K562 (cell line): Measurements from ENCODE around the gene COPB2. TPM values are rescaled to one million over a fixed set of nuclear protein-coding genes. Genes with fewer than 3 reads are reported as not detected.

Source experiments
- ATAC-seq: fragments of 200-7000 bp; cut with Tn5 transposase; 3 replicates; pipeline ENCODE4 v1.9.1; 2020; ENCODE audit warnings: moderate library complexity
- BruUV-seq: library from RNA; stranded (reverse); fragments of 400-500 nt; replicated peaks from 2 replicates; lab custom pipeline; 2021; lab: Mats Ljungman, UMichigan
- CTCF ChIA-PET: fragments of 300-600 bp; formaldehyde crosslinking; extraction: SDS; loops from one replicate; lab custom pipeline; 2021; ENCODE audit warnings: low intra/inter-chr PET ratio; lab: Yijun Ruan, JAX
- POLR2A ChIA-PET: fragments of 300-600, 350-650 bp; sonication (Branson Sonifier 250); formaldehyde crosslinking; extraction: SDS; loops from one replicate; lab custom pipeline; 2021; ENCODE audit warnings: antibody characterized with exemption, inconsistent platforms; lab: Yijun Ruan, JAX
- DNase-seq, 4 experiments: peaks; one replicate each; pipeline versions ENCODE4 v3.0.0 to v3.0.0-alpha.2; 2011 to 2018; ENCODE audit warnings: low spot score in 3 of 4, mixed read lengths in 3 of 4; ENCODE audit errors: extremely low read depth in 1 of 4
- FAIRE-seq: peaks from 2 replicates; lab custom pipeline; 2011; peaks lifted over from hg19 to GRCh38; lab: Jason Lieb, UNC
- H2AFZ ChIP-seq: 2 replicates; pipeline ENCODE4 v1.6.0; 2011; ENCODE audit warnings: low read depth, low read length, control low read depth, inconsistent platforms
- H3K27ac ChIP-seq: fragments of 200-600 bp; 3 replicates; pipeline ENCODE4 v1.8.0; 2011; ENCODE audit warnings: low read depth, mild to moderate bottlenecking, control low read depth, inconsistent platforms, low read length, moderate library complexity, mixed read lengths; ENCODE audit errors: extremely low read depth
- H3K27me3 ChIP-seq, 2 experiments: fragments of 300-600 bp in 1 of 2; 2 replicates in 1 of 2; 3 replicates in 1 of 2; pipeline versions ENCODE4 v1.6.0 to v1.8.0; 2011; ENCODE audit warnings: inconsistent platforms in 2 of 2, low read length in 2 of 2, mild to moderate bottlenecking in 1 of 2, mixed read lengths in 1 of 2, moderate library complexity in 1 of 2; ENCODE audit not compliant: control insufficient read depth in 2 of 2, insufficient read depth in 2 of 2
- H3K36me3 ChIP-seq: fragments of 300-600 bp; 3 replicates; pipeline ENCODE4 v1.8.0; 2011; ENCODE audit warnings: mild to moderate bottlenecking, low read length, inconsistent platforms; ENCODE audit not compliant: control insufficient read depth, insufficient read depth
- H3K4me1 ChIP-seq, 2 experiments: fragments of 200-600 bp in 1 of 2; replicated peaks in 1 of 2; 2 replicates in 1 of 2; 3 replicates in 1 of 2; pipeline versions ENCODE4 v1.5.1 to v1.8.0; 2011; ENCODE audit warnings: inconsistent platforms in 2 of 2, low read length in 2 of 2, mild to moderate bottlenecking in 1 of 2, mixed read lengths in 1 of 2, moderate library complexity in 1 of 2; ENCODE audit not compliant: control insufficient read depth in 2 of 2, insufficient read depth in 2 of 2
- H3K4me2 ChIP-seq: 2 replicates; pipeline ENCODE4 v1.6.1; 2011; ENCODE audit warnings: low read length, control low read depth, inconsistent platforms, mixed read lengths; ENCODE audit not compliant: insufficient read depth
- H3K4me3 ChIP-seq: fragments of 200-600 bp; sonication (generic), shearing (Covaris generic); 2 replicates; pipeline ENCODE4 v1.5.1; 2016; ENCODE audit warnings: control low read depth, inconsistent platforms
- H3K79me2 ChIP-seq: fragments of 200-600 bp; 3 replicates; pipeline ENCODE4 v1.8.0; 2011; ENCODE audit warnings: low read length, inconsistent platforms; ENCODE audit not compliant: control insufficient read depth, insufficient read depth
- H3K9ac ChIP-seq, 2 experiments: 2 replicates each; pipeline versions ENCODE4 v1.6.0 to v1.6.1; 2011; ENCODE audit warnings: low read depth in 2 of 2, low read length in 2 of 2, control low read depth in 1 of 2, inconsistent platforms in 1 of 2, mild to moderate bottlenecking in 1 of 2, mixed read lengths in 1 of 2; ENCODE audit not compliant: insufficient read depth in 1 of 2
- H3K9me1 ChIP-seq: one replicate; pipeline ENCODE4 v1.6.0; 2011; ENCODE audit warnings: inconsistent platforms, mild to moderate bottlenecking, low read length, moderate library complexity; ENCODE audit not compliant: control insufficient read depth, insufficient read depth
- H3K9me3 ChIP-seq: replicated peaks from 2 replicates; pipeline ENCODE4 v1.5.1; 2011; ENCODE audit warnings: low read depth, low read length, inconsistent platforms; ENCODE audit not compliant: control insufficient read depth, insufficient read depth
- H4K20me1 ChIP-seq: replicated peaks from 2 replicates; pipeline ENCODE4 v1.6.1; 2011; ENCODE audit warnings: low read length, inconsistent platforms, mixed read lengths; ENCODE audit not compliant: control insufficient read depth, insufficient read depth
- CTBP1 ChIP-seq: fragments of 450-650 bp; IDR thresholded peaks from 2 replicates; pipeline ENCODE4 v1.6.1; 2016; ENCODE audit warnings: borderline replicate concordance
- ILF3 ChIP-seq: fragments of 450-650 bp; IDR thresholded peaks from 2 replicates; pipeline ENCODE4 v1.6.1; 2018; ENCODE audit warnings: antibody characterized with exemption, mild to moderate bottlenecking, moderate library complexity, borderline replicate concordance
- NEUROD1 ChIP-seq: fragments of 150-350 bp; IDR thresholded peaks from 2 replicates; pipeline ENCODE4 v1.6.1; 2014; ENCODE audit warnings: borderline replicate concordance, low read length, low read depth; ENCODE audit not compliant: partially characterized antibody
- NONO ChIP-seq, 2 experiments: fragments of 200-400 bp in 1 of 2; fragments of 450-650 bp in 1 of 2; formaldehyde crosslinking in 1 of 2; IDR thresholded peaks; 2 replicates each; pipeline ENCODE4 v1.6.1; 2017; ENCODE audit warnings: low read depth in 2 of 2, mild to moderate bottlenecking in 2 of 2, moderate library complexity in 2 of 2, low read length in 1 of 2
- OTX1 ChIP-seq: fragments of 450-650 bp; formaldehyde crosslinking; IDR thresholded peaks from 2 replicates; pipeline ENCODE4 v1.4.0; 2022; ENCODE audit warnings: mild to moderate bottlenecking
- POLR3A ChIP-seq: IDR thresholded peaks from 2 replicates; pipeline ENCODE4 v1.6.1; 2011; ENCODE audit warnings: borderline replicate concordance, mild to moderate bottlenecking, moderate library complexity; ENCODE audit not compliant: insufficient read length, insufficient read depth; ENCODE audit errors: extremely low read depth
- PPARD ChIP-seq: fragments of 250-450 bp; sonication (Bioruptor Pico); IDR thresholded peaks from 2 replicates; pipeline ENCODE4 v1.8.0; 2022; ENCODE audit warnings: inconsistent platforms, mild to moderate bottlenecking, moderate library complexity
- PYGO2 ChIP-seq: fragments of 450-650 bp; IDR thresholded peaks from 2 replicates; pipeline ENCODE4 v1.6.1; 2016; ENCODE audit warnings: mild to moderate bottlenecking, missing genetic modification characterization, moderate library complexity, missing compliant biosample characterization
- TARDBP ChIP-seq: fragments of 450-650 bp; IDR thresholded peaks from 2 replicates; pipeline ENCODE4 v1.6.1; 2016
- ZNF408 ChIP-seq: fragments of 250-450 bp; sonication (Bioruptor Pico); IDR thresholded peaks from 2 replicates; pipeline ENCODE4 v1.4.0; 2020; ENCODE audit warnings: low read depth, mild to moderate bottlenecking, moderate library complexity
- ZNF699 ChIP-seq: fragments of 250-450 bp; sonication (Bioruptor Pico); IDR thresholded peaks from 2 replicates; pipeline ENCODE4 v1.8.0; 2021; ENCODE audit warnings: mild to moderate bottlenecking, moderate library complexity; ENCODE audit not compliant: insufficient replicate concordance
- WGBS: fragments of 100-300 bp; shearing (Covaris generic); methylation state at CpG from one replicate; pipeline ENCODE4 v1.1.6; 2016; ENCODE audit warnings: low coverage, mixed read lengths; ENCODE audit not compliant: insufficient coverage; ENCODE audit errors: missing lambda C conversion rate; 5-methylcytosine and 5-hydroxymethylcytosine counted together
- in situ Hi-C: fragments of 300-500 bp; cut with MboI; formaldehyde crosslinking; loops from 4 replicates; pipeline ENCODE4 v1.15.0; 2018; ENCODE audit warnings: inconsistent platforms, mixed read lengths
- intact Hi-C: fragments of 100-400 bp; cut with micrococcal nuclease; formaldehyde crosslinking; loops from 2 replicates; pipeline ENCODE4 v1.14.2; 2022
- polyA plus RNA-seq, 8 experiments: library from polyadenylated mRNA; depleted of rRNA in 4 of 8; stranded (reverse) in 5 of 8; unstranded in 3 of 8; fragments of >200 nt; fragmentation: Nextera tagmentation in 2 of 8; fragmentation: Illumina TruSeq in 1 of 8; extraction: Ambion mirVana in 2 of 8; extraction: Trizol in 1 of 8; gene quantifications; 2 replicates each; pipeline versions ENCODE4 v1.2.1 to v1.2.3, GENCODE V29; 2011 to 2014; ENCODE audit warnings: inconsistent platforms in 1 of 8, missing spikeins in 1 of 8
- total RNA-seq, 7 experiments: library from RNA; depleted of rRNA in 6 of 7; stranded (reverse); fragments of >200 nt in 6 of 7; fragmentation: Illumina TruSeq in 2 of 7; extraction: Trizol in 2 of 7; gene quantifications; 2 replicates each; pipeline versions ENCODE4 v1.2.1 to v1.2.3, GENCODE V29; 2011 to 2021; ENCODE audit warnings: low replicate concordance in 1 of 7
- TF ChIP-seq, protein P1 (sequence below): fragments of 450-650 bp; IDR thresholded peaks from 2 replicates; pipeline ENCODE4 v1.6.1; 2014; ENCODE audit warnings: low read depth, mild to moderate bottlenecking, moderate library complexity, borderline replicate concordance

Gene COPB2
- total and polyA plus RNA-seq, 9 of the 15 experiments (the other 6 are each of a cell fraction or from before 2014, with no cell fraction given): 64.3 to 189 (median 130) TPM

DNA sequence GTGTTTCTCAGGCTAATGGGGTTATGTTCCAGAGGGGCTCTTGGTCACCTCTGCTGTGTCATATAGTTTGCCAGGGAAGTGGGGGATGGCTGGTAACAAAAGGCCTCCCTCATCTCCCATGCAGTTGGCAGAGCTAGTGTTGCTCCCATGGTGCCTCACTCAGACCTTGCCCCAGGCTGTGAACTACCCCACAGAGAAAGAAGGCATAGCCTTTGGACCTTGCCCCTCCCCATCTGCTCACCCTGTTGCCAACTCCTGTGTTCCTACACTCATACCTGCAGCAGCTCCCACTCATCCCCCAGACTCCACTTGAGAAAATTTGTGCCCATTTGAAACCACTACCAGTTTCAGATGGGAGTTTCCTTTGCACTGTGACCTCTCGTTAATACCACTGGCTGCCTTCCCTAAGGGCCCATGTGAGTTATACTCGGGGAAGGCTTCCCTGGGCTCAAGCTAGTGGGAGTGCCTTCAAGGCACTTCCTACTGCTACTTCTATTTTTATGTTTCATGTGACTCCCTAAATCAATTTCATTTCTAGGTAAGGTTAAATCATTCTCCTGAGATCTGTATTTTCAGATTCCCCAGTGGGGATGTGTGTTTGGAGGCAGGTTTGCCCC, 25.3 kb upstream of the COPB2 start:
- Histone ChIP-seq H3K27ac (no peak overlapping the region), H3K4me1 (no peaks in the 10 kb centered on the region), H2AFZ (no peak overlapping the region), H3K36me3 (no peaks in the 10 kb centered on the region), H3K9me3 (no peaks in the 10 kb centered on the region), H3K9me1 (no peaks in the 10 kb centered on the region), H3K9ac (no peak overlapping the region), H3K4me3 (no peak overlapping the region), H3K79me2 (no peaks in the 10 kb centered on the region), H4K20me1 (no peaks in the 10 kb centered on the region)
- CTCF ChIA-PET: no interaction called here
- POLR2A ChIA-PET: no interaction called here
- intact Hi-C loops: no loop called here
- no peak for FAIRE-seq
- 10% methylated on average over 2 of the region's 2 CpGs for WGBS
- BruUV-seq: no TSS peak
- in situ Hi-C loops: no loop called here
- no peak for DNase-seq
- TF ChIP-seq NEUROD1 (no peak), PYGO2 (no peak), CTBP1 (no peak), ZNF699 (CRISPR knock-in tag) (no peak), NONO (IDR thresholded peaks at IDR 0.05; ENCODE audit: low read depth in 2 of 2, low read length in 1 of 2) (no peak), POLR3A (no peak), OTX1 (CRISPR knock-in tag) (no peak), ZNF408 (CRISPR knock-in tag) (no peak), PPARD (CRISPR knock-in tag) (no peak), TARDBP (no peak), ILF3 (no peak)
- TF ChIP-seq, protein P1, sequence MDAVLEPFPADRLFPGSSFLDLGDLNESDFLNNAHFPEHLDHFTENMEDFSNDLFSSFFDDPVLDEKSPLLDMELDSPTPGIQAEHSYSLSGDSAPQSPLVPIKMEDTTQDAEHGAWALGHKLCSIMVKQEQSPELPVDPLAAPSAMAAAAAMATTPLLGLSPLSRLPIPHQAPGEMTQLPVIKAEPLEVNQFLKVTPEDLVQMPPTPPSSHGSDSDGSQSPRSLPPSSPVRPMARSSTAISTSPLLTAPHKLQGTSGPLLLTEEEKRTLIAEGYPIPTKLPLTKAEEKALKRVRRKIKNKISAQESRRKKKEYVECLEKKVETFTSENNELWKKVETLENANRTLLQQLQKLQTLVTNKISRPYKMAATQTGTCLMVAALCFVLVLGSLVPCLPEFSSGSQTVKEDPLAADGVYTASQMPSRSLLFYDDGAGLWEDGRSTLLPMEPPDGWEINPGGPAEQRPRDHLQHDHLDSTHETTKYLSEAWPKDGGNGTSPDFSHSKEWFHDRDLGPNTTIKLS: no peak
- TF ChIP-seq, all 486 proteins: peak for 0
- Histone ChIP-seq H3K27me3 (no peaks in the 10 kb centered on the region), H3K4me2 (no peak overlapping the region)
- ATAC-seq: no peak
